Activated CD8-positive, alpha-beta T cell treated with anti-CD3 and anti-CD28 coated beads, Interleukin-2, amount 10 ng/mL, durations not matched to agents 7 days and 5 days (primary cell): ENCODE measurements around the gene WDR73. TPM values are rescaled to one million over a fixed set of nuclear protein-coding genes. Genes with fewer than 3 reads are reported as not detected.

Source experiments
- ATAC-seq: fragments of 150-1000 bp; cut with Tn5 transposase; one replicate; pipeline ENCODE4 v1.10.0; 2021; ENCODE audit warnings: moderate library complexity
- CTCF ChIA-PET: fragments of 350-600 bp; sonication (Branson Sonifier 250); formaldehyde crosslinking; loops from one replicate; lab custom pipeline; 2021; ENCODE audit warnings: antibody characterized with exemption; lab: Charles Lee
- POLR2A ChIA-PET: fragments of 350-600 bp; sonication (Branson Sonifier 250); formaldehyde crosslinking; loops from one replicate; lab custom pipeline; 2021; ENCODE audit warnings: antibody characterized with exemption; lab: Charles Lee
- DNase-seq: peaks from one replicate; pipeline ENCODE4 v3.0.0-alpha.2; 2020
- H3K27ac Mint-ChIP-seq: one replicate; pipeline ENCODE4 v1.8.0; 2021; ENCODE audit warnings: mild to moderate bottlenecking, mixed read lengths
- H3K27me3 Mint-ChIP-seq: one replicate; pipeline ENCODE4 v1.8.0; 2021; ENCODE audit warnings: low read depth, mixed read lengths
- H3K36me3 Mint-ChIP-seq: one replicate; pipeline ENCODE4 v1.8.0; 2021; ENCODE audit warnings: low read depth, mixed read lengths
- H3K4me1 Mint-ChIP-seq: one replicate; pipeline ENCODE4 v1.8.0; 2021; ENCODE audit warnings: low read depth, mixed read lengths
- H3K4me3 Mint-ChIP-seq: one replicate; pipeline ENCODE4 v1.8.0; 2021; ENCODE audit warnings: mild to moderate bottlenecking, mixed read lengths
- H3K9me3 Mint-ChIP-seq: one replicate; pipeline ENCODE4 v1.8.0; 2022; ENCODE audit warnings: mixed read lengths; ENCODE audit not compliant: insufficient read depth
- total RNA-seq, 2 experiments: library from RNA; stranded (reverse); gene quantifications; one replicate each; pipeline ENCODE4 v1.2.3, GENCODE V29; 2021

The WDR73 gene
- total RNA-seq, 2 experiments from 2014 or later: 22.1 to 23.8 TPM

DNA sequence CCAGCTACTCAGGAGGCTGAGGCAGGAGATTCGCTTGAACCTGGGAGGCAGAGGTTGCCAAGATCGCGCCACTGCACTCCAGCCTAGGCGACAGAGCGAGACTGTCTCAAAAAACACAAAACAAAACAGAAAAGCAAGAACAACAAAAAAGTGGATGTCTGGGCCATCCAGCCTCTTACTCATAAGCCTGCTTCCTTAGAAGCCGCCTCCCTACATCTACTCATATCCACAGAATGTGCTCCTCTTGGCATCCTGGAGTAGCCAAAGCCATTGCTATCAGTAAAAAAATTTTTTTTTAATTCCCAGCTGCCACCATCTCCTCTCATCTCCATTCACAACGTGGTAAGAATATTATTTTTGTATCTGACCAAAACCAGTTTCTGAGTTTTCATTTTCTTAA, 42.5 kb downstream of the WDR73 start:
- Mint-ChIP-seq H3K4me3 (no peak overlapping the region), H3K27me3 (no peaks in the 10 kb centered on the region), H3K27ac (no peak overlapping the region), H3K4me1 (no peaks in the 10 kb centered on the region), H3K36me3 (peaks cover 16% of the 10 kb centered on the region), H3K9me3 (no peaks in the 10 kb centered on the region)
- no peak for ATAC-seq
- ChIA-PET CTCF (no interaction called here), POLR2A (no interaction called here)
- no peak for DNase-seq

GRCh38 chr15:84609818-84610525, 44.1 kb downstream of the WDR73 start:
- DNase-seq (no peak), ATAC-seq (no peak)
- Mint-ChIP-seq H3K4me1 (peaks cover 11% of the 10 kb centered on the region), H3K27ac (no peak overlapping the region), H3K36me3 (peaks cover 18% of the 10 kb centered on the region), H3K9me3 (no peaks in the 10 kb centered on the region), H3K4me3 (no peak overlapping the region), H3K27me3 (no peaks in the 10 kb centered on the region)
- ChIA-PET CTCF (interaction anchor here (2.2 kb wide), 1 partner anchor 11 kb away, joined by 9 read pairs; no protein-coding TSS in a partner anchor), POLR2A (interaction anchor here (0.6 kb wide), 1 partner anchor 28 kb away, joined by 3 read pairs; no protein-coding TSS in a partner anchor)

DNA sequence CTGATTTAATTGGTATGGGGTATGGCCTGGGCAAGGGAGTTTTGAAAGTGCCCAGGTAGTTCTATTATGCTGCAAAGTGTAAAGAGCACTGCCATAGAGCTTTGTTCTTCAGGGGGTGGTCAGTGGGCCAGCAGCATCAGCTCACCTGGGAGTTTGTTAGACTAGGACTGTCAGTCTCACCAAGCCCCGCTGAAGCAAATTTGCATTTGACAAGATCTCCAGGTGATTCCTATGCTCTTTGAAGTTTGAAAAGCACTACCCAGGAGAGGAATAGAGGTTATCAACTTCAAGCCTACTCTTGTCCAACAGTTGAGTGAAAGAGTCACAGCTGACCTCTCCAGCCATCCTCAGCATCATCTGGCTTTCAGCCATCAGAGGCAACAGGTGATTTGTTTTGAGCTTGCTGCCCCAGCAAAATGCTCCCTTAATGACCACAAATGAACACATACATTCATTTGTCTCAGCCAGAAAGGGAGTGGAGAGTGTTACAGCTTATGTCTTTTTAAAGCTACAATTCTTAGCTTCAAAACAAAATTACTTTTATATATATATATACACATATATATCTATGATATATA, 45.3 kb downstream of the WDR73 start:
- Mint-ChIP-seq H3K27me3 (no peaks in the 10 kb centered on the region), H3K36me3 (peaks cover 22% of the 10 kb centered on the region), H3K27ac (no peak overlapping the region), H3K9me3 (no peaks in the 10 kb centered on the region), H3K4me3 (no peak overlapping the region), H3K4me1 (peaks cover 19% of the 10 kb centered on the region)
- DNase-seq: no peak
- ChIA-PET CTCF (interaction anchor here (2.2 kb wide), 1 partner anchor 10 kb away, joined by 9 read pairs; no protein-coding TSS in a partner anchor), POLR2A (interaction anchor here (0.6 kb wide), 1 partner anchor 160 kb away, joined by 3 read pairs; no protein-coding TSS in a partner anchor)
- ATAC-seq: no peak

DNA sequence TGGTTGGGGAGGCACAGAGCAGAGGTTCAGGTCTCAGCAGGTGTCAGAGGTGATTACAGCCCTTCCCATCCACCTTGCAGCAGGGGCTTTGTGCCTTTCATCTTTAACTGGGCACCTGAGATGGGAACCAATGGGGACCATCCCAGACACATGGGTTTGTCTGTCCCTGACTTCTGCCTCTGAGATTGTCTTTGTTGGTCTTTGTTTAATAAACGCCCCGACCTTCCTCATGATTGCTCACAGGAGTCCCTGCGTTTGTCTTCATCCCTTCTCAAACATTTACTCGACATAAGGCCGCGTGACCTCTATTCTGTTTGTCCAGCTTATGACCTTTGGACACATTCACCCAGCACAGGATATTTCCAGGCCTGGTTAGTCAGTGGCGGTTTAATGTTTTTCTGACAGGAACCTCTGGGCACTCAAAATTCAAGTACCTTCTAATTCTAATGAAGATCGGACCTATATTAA, 47.4 kb downstream of the WDR73 start:
- peaks cover 32% of the 10 kb centered on the region for H3K4me1 Mint-ChIP-seq
- ChIA-PET CTCF (interaction anchor here (1.0 kb wide), 1 partner anchor 11 kb away, joined by 3 read pairs; no protein-coding TSS in a partner anchor), POLR2A (interaction anchor here (0.5 to 2.5 kb wide), 2 partner anchors 24 to 723 kb away, joined by 3 to 23 read pairs; no protein-coding TSS in a partner anchor)
- no peaks in the 10 kb centered on the region for H3K9me3 Mint-ChIP-seq
- ATAC-seq (no peak), DNase-seq (no peak)
- H3K36me3 Mint-ChIP-seq: peaks cover 22% of the 10 kb centered on the region
- H3K27me3 Mint-ChIP-seq: no peaks in the 10 kb centered on the region
- H3K4me3 Mint-ChIP-seq: no peak overlapping the region
- no peak overlapping the region for H3K27ac Mint-ChIP-seq

GRCh38 chr15:84605554-84605882, 48.6 kb downstream of the WDR73 start:
- peak overlapping the region; percentile 1 for H3K4me3 Mint-ChIP-seq
- DNase-seq: no peak
- peaks cover 22% of the 10 kb centered on the region for H3K36me3 Mint-ChIP-seq
- H3K27ac Mint-ChIP-seq: peak overlapping the region; percentile 87
- CTCF ChIA-PET: interaction anchor here (0.8 to 1.9 kb wide), 8 partner anchors 9 to 35 kb away, joined by 3 to 9 read pairs (median 3); no protein-coding TSS in a partner anchor
- H3K4me1 Mint-ChIP-seq: peaks cover 35% of the 10 kb centered on the region
- POLR2A ChIA-PET: interaction anchor here (2.5 kb wide), 1 partner anchor 25 kb away, joined by 23 read pairs; no protein-coding TSS in a partner anchor
- no peaks in the 10 kb centered on the region for H3K27me3 Mint-ChIP-seq
- no peaks in the 10 kb centered on the region for H3K9me3 Mint-ChIP-seq
- no peak for ATAC-seq

- POLR2A ChIA-PET: interaction anchor here (0.6 to 2.5 kb wide), 3 partner anchors 25 to 169 kb away, joined by 3 to 23 read pairs (median 5); no protein-coding TSS in a partner anchor
- Mint-ChIP-seq H3K4me1 (peaks cover 35% of the 10 kb centered on the region), H3K4me3 (peak overlapping the region; percentile 1), H3K27ac (peak overlapping the region; percentile 87), H3K36me3 (peaks cover 22% of the 10 kb centered on the region), H3K9me3 (no peaks in the 10 kb centered on the region), H3K27me3 (no peaks in the 10 kb centered on the region)
- ATAC-seq: no peak
- no peak for DNase-seq
- CTCF ChIA-PET: interaction anchor here (0.8 to 1.9 kb wide), 8 partner anchors 9 to 34 kb away, joined by 3 to 9 read pairs (median 3); no protein-coding TSS in a partner anchor
Observed at GRCh38 chr15:84604826-84605553, 49.1 kb downstream of the WDR73 start.

- Mint-ChIP-seq H3K9me3 (no peaks in the 10 kb centered on the region), H3K27ac (no peak overlapping the region), H3K27me3 (no peaks in the 10 kb centered on the region), H3K4me3 (no peak overlapping the region), H3K4me1 (peaks cover 47% of the 10 kb centered on the region), H3K36me3 (peaks cover 17% of the 10 kb centered on the region)
- no peak for DNase-seq
- ATAC-seq: no peak
- CTCF ChIA-PET: interaction anchor here (1.5 to 1.9 kb wide), 2 partner anchors 16 kb away, joined by 3 to 9 read pairs; no protein-coding TSS in a partner anchor
- POLR2A ChIA-PET: interaction anchor here (2.5 kb wide), 1 partner anchor 27 kb away, joined by 23 read pairs; no protein-coding TSS in a partner anchor
Observed at GRCh38 chr15:84603630-84604379, 50.3 kb downstream of the WDR73 start.

DNA sequence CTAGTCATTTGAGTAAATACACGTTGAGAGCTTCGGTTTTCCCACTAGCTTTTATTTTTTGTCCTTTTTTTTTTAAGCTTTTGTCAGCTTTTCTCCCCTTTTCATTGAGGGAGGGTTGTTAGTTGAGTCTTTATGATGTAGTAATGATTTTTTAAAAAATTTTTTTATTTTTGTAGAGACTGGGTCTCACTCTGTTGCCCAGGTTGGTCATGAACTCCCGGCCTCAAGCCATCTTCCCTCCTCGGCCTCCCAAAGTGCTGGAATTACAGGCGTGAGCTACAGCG, 52.6 kb downstream of the WDR73 start:
- H3K4me3 Mint-ChIP-seq: peak overlapping the region; percentile 95
- peaks cover 9% of the 10 kb centered on the region for H3K36me3 Mint-ChIP-seq
- POLR2A ChIA-PET: interaction anchor here (0.7 to 1.6 kb wide), 5 partner anchors 20 to 52 kb away, joined by 3 to 10 read pairs (median 4); partner anchors contain the start of gene WDR73
- DNase-seq (no peak), ATAC-seq (no peak)
- peaks cover 68% of the 10 kb centered on the region for H3K4me1 Mint-ChIP-seq
- no peaks in the 10 kb centered on the region for H3K27me3 Mint-ChIP-seq
- CTCF ChIA-PET: interaction anchor here (0.6 to 5.7 kb wide), 7 partner anchors 14 to 327 kb away, joined by 3 to 79 read pairs (median 5); no protein-coding TSS in a partner anchor
- H3K27ac Mint-ChIP-seq: no peak overlapping the region
- H3K9me3 Mint-ChIP-seq: no peaks in the 10 kb centered on the region

GRCh38 chr15:84600687-84601554, 53.2 kb downstream of the WDR73 start, which contains the start of gene ZSCAN2:
Gene ZSCAN2 (plus strand): TSS chr15:84601009. CDS start chr15:84603928, 2,919 bp downstream.
- CTCF ChIA-PET: interaction anchor here (0.6 to 5.7 kb wide), 13 partner anchors 14 to 328 kb away, joined by 3 to 79 read pairs (median 5); partner anchors contain the start of gene WDR73
- H3K27ac Mint-ChIP-seq: peak within 1 kb of the TSS; percentile 70
- no peaks in the 10 kb centered on the region for H3K27me3 Mint-ChIP-seq
- H3K36me3 Mint-ChIP-seq: peaks cover 9% of the 10 kb centered on the region
- ATAC-seq (peak; percentile 97), DNase-seq (peak; percentile 97)
- H3K4me1 Mint-ChIP-seq: peaks cover 67% of the 10 kb centered on the region
- POLR2A ChIA-PET: interaction anchor here (0.7 to 1.6 kb wide), 5 partner anchors 21 to 53 kb away, joined by 3 to 10 read pairs (median 4); partner anchors contain the start of gene WDR73
- no peaks in the 10 kb centered on the region for H3K9me3 Mint-ChIP-seq
- H3K4me3 Mint-ChIP-seq: peak within 1 kb of the TSS; percentile 95

- Mint-ChIP-seq H3K27ac (peak overlapping the region; percentile 70), H3K9me3 (no peaks in the 10 kb centered on the region), H3K27me3 (no peaks in the 10 kb centered on the region), H3K4me3 (peak overlapping the region; percentile 95), H3K4me1 (peaks cover 61% of the 10 kb centered on the region), H3K36me3 (peaks cover 7% of the 10 kb centered on the region)
- ChIA-PET POLR2A (no interaction called here), CTCF (interaction anchor here (1.0 to 5.7 kb wide), 9 partner anchors 13 to 328 kb away, joined by 3 to 79 read pairs (median 11); partner anchors contain the start of gene WDR73)
- DNase-seq (peak; percentile 69), ATAC-seq (peak; percentile 45)
Observed at GRCh38 chr15:84600331-84600686, 53.8 kb downstream of the WDR73 start.
